CD4-positive, alpha-beta T cell treated with Interleukin-17A for 4 hours (primary cell): ENCODE results near the gene DUSP8.

ENCODE experiments used
- DNase-seq: peaks from one replicate; pipeline ENCODE4 v3.0.0-alpha.2; 2020; ENCODE audit warnings: mixed read lengths

Gene DUSP8

GRCh38 chr11:1564535-1565172 lies 7.4 kb downstream of the DUSP8 start:
- peak; percentile 12 for DNase-seq

DNA sequence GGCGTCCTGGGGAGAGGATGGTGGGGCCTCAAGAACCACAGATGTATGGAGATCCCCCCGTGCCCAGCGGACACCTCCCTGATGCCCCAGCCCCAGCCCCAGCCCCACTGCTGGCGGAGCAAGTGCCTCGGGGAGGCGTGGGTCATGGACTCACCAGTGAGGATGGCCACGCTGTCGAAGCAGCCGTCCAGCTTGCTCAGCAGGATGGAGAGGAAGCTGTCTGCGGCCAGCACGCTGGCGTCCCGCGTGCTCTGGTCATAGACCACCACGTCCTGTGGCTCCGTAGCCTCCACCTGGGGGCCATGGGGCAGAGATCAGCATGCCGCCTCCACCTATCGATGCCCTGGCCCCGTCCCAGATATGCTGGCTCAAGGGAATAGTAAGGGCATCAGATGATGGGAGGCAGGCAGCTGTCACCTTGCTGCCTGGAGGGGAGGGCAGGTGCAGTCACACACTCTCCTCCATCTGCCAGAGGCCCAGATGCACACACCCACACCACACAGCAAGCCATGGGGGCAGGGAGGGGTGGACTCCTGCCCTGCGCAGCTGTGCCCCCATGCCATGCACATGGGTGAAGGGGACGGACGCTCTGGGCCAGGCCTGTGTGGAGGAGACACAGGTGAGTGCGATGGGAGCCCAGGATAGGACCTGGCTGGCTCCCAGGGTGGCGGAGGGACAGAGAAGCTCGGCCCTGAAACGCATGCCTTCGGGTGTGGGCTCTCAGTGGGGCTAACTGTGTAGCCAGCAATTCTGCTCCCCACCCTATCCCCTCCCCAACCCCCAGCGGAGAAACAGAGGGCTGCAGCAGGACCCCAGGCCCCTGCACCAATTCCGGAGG lies 8.2 kb downstream of the DUSP8 start:
- no peak for DNase-seq

GRCh38 chr11:1563149-1563638 lies 8.9 kb downstream of the DUSP8 start:
- no peak for DNase-seq

GRCh38 chr11:1562469-1563148 lies 9.5 kb downstream of the DUSP8 start:
- no peak for DNase-seq

DNA sequence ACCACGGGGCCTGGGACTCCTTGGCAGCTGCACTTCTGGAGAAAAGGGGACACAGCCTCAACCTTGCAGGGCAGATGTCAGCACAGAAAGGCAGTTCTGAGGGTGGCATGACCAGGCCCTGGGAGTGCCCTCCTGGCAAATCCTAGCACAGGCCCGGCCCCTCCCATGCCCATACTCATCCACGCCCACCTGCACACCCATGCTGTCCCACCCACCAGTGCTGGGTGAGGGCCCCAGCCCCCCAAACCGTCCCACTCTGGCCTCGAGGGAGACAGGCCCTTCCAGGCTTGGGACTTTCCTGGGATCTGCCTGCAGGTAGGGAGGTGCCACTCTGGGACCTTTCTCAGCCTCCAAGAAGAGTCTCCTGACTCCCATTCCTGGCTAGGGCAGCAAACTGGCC lies 10.1 kb downstream of the DUSP8 start:
- no peak for DNase-seq

- no peak for DNase-seq
Measured at GRCh38 chr11:1561266-1561665, 10.8 kb downstream of the DUSP8 start.

DNA sequence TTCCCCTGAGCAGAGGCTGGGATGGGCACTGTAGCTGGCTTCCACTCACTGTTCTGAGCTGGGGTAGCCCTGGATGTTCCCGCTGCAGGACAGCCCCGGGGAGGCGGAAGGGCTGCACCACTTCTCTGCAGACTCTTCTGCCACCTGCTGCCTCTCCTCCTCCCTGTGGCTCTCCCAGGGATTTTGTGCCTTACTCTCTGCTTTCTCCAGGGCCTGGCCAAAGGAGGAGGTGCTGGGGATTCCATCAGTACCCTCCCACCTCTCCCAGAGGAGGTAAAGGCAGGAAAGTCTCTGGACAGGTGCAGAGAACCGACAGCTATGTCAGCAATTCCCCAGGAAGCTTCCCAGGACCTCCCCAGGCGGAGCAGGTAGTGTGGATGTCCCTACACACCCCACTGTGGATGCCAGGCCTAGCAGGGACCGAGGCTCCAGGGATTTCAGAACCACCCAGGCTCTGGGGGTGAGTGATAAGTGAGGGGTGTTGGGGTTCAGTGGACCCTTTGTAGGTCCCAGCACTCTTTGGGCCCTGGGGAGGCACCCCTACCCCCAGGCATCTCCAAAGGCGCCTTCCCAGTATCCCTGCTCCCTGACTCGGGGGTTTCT lies 11.3 kb downstream of the DUSP8 start:
- DNase-seq, result no peak

GRCh38 chr11:1560002-1560648 lies 11.9 kb downstream of the DUSP8 start:
- DNase-seq, result no peak

DNA sequence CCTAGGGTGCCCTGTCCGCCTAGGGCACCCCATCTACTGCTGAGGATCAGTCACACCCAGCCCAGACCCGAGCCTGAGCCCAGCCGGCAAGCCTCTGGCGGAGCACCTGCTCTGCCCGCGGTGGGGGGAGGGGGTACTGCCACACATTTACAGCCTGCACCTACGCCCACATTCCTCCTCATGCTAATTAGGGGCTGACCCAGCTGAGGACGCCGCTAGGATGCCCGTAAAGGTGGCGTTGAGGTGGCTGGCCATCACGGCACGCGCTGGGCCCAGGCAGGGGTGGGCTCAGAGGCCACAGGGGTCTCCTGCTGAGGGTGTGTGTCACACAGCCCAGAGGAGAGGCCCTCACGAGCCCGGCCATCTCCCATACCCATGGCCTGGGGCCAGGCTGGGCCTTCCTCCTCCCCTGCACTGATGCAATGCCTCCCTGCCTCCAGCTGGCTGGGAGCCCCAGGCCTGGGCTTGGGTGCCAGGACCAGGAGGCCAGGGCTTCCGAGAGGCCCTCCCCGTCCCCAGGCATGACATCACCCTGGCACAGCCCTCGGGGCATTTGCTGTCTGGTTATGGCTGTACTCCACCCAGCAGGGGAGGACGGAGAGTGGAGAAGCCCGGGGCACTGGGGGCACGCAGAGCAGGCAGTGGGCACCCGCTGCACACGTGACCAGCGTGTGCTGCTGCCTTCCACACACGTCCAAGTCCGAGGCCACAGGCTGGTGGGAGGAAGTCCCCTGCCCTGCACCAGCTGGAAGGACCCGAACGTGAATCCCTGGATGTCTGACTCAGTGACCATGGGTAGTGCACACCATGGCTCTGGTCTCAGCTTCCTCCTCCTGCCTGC lies 12.7 kb downstream of the DUSP8 start:
- no peak for DNase-seq

GRCh38 chr11:1558775-1559110 lies 13.3 kb downstream of the DUSP8 start:
- no peak for DNase-seq

DNA sequence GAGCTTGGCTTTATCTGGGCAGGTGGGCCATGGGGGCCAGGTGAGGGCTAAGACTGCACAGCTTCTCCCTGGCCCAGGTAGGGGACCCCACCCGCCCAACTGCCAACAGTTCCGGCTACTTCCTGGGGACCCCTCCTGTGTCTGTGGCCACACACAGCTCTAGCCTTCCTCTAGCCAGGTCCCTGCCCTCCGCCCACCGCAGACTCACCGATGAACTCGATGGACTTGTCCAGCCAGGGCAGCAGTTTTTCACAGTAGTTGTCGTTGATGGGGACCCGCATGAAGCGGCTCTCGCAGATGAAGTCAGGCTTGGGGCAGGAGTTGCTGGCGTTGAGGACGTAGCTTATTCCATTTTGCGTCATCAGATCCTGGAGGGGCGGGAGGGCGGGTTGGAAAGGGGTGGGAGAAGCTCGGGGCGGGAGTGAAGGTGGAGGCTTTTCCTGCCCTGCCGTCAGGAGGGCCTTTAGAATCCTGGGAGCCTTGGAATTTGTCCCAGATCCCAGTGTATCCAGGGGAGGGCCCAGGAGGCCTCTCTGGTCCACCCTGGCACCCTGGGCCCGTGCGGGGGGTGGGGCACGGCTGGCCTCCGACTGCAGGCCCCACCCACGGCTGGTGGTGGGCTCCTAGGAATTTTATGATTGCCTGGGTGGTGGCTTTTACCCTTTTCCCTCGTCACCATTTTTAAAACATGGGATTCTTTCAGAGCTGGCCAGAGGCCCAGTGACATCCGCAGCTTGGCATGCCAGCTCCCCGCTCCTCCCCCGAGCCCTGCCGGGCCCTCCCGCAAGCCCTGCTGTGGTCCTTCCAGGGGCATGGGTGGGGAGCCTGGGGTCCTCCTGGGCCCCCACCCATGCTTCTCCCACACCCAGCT lies 13.9 kb downstream of the DUSP8 start:
- no peak for DNase-seq

GRCh38 chr11:1557051-1557884 lies 14.8 kb downstream of the DUSP8 start:
- no peak for DNase-seq

DNA sequence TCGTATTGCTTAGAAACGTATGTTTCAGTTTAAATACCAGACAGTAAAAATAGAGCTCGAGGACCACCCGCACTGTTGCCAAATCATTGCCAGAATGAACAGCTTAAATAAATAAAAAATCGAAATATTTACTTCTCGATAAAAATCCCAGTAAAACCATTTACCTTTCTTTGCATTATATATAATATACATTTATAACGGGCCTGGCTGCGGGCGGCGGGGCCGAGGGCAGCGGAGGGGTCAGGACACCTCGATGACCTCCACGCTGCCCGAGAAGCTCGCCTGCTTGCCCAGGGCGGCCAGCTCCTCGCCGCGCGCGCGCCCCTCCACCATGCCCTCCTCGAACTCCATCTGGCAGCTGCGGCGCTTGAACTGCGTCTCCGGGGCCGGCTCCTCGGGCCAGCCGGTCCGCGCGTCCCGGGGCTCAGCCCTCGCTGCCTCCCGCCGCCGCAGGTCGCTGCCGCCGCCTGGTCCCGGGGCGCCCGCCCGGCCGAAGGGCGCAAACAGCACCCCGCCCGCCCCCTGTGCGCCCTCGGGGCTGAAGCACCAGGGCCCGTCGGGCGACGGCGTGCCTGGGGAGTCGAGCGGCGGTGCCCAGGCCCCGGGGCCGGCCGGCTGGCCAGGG lies 15.7 kb downstream of the DUSP8 start:
- no peak for DNase-seq

GRCh38 chr11:1555713-1556153 lies 16.3 kb downstream of the DUSP8 start:
- DNase-seq, result no peak

- DNase-seq, result no peak
Measured at GRCh38 chr11:1554981-1555712, 16.9 kb downstream of the DUSP8 start.

DNA sequence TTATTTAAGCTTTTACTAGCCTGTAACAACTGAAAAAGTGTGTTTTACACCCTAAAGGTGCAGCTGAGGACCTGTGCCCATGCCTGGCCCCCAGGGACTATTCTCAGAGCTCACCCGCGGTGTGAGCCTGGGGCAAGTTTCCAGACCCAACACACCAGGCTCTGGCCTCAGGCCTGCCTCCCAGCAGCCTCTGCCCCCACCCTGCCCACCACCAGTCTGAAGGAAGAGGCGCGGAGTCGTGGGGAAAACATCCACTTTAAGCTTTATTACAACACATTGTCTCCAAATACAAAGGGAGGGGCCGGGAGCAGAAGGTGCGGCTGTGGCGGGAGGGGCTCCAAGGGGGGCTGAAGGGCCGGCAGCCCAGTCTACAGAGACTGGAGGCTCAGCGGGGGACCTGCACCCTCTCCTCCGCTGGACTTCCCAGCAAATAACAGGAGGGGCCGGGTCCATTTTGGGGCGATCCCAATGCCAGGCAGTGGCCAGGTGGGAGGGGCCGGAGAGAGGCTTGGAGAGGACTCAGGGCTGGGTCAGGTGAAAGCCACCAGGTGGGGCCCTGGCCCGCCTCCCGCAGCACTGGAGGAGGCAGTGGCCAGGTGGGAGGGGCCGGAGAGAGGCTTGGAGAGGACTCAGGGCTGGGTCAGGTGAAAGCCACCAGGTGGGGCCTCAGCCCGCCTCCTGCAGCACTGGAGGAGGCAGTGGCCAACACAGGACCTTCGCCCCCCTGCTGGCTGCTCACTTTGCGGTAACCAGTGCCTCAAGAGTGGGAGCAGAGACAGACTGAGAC lies 18.1 kb downstream of the DUSP8 start:
- no peak for DNase-seq
